K562 (cell line): ENCODE data around the gene BLM.

Experiments
- EZH2 ChIP-seq: IDR thresholded peaks from 2 replicates; pipeline ENCODE4 v1.6.1; 2012; ENCODE audit warnings: low read depth, mild to moderate bottlenecking, inconsistent platforms, low read length, borderline replicate concordance
- GTF2F1 ChIP-seq: IDR thresholded peaks from 2 replicates; pipeline ENCODE4 v1.6.1; 2011; ENCODE audit warnings: low read depth, low read length, improper control_type of control experiment
- KLF13 ChIP-seq: fragments of 450-650 bp; IDR thresholded peaks from 2 replicates; pipeline ENCODE4 v1.6.1; 2016; ENCODE audit warnings: missing genetic modification characterization, low read depth, mild to moderate bottlenecking, missing compliant biosample characterization, moderate library complexity, borderline replicate concordance
- L3MBTL2 ChIP-seq: fragments of 450-650 bp; IDR thresholded peaks from 2 replicates; pipeline ENCODE4 v1.6.1; 2016; ENCODE audit warnings: mild to moderate bottlenecking, moderate library complexity
- MAFK ChIP-seq: IDR thresholded peaks from 2 replicates; pipeline ENCODE4 v1.6.1; 2011; ENCODE audit warnings: low read length, improper control_type of control experiment
- NCOA1 ChIP-seq: fragments of 450-650 bp; IDR thresholded peaks from 2 replicates; pipeline ENCODE4 v1.6.1; 2016; ENCODE audit warnings: low read depth
- POLR2AphosphoS2 ChIP-seq: IDR thresholded peaks from 2 replicates; pipeline ENCODE4 v1.6.1; 2012; ENCODE audit warnings: low read length, improper control_type of control experiment
- POLR2AphosphoS5 ChIP-seq: IDR thresholded peaks from 2 replicates; pipeline ENCODE4 v1.6.1; 2011; ENCODE audit warnings: mild to moderate bottlenecking, low read depth, low read length, moderate library complexity; ENCODE audit not compliant: control insufficient read depth, insufficient read depth
- SMC3 ChIP-seq: conservative IDR thresholded peaks from 2 replicates; pipeline ENCODE4 v1.6.1; 2011; ENCODE audit warnings: low read depth, low read length, improper control_type of control experiment; ENCODE audit not compliant: insufficient read depth
- TCF7L2 ChIP-seq: fragments of 150-350 bp; IDR thresholded peaks from 2 replicates; pipeline ENCODE4 v1.6.1; 2016; ENCODE audit warnings: low read depth, mild to moderate bottlenecking, low read length, moderate library complexity
- ZFP36 ChIP-seq: fragments of 150-350 bp; IDR thresholded peaks from 2 replicates; pipeline ENCODE4 v1.6.1; 2018; ENCODE audit warnings: low read length, low read depth; ENCODE audit not compliant: partially characterized antibody
- TF ChIP-seq, protein P1 (sequence below): sonication (generic); formaldehyde crosslinking; IDR thresholded peaks from 2 replicates; pipeline ENCODE4 v1.8.1; 2023; ENCODE audit warnings: mild to moderate bottlenecking, missing genetic modification reagents
- TF ChIP-seq, protein P2 (sequence below), 2 experiments: IDR thresholded peaks; 2 replicates each; pipeline ENCODE4 v1.6.1; 2011; ENCODE audit warnings: borderline replicate concordance in 1 of 2, control low read depth in 1 of 2, low read depth in 1 of 2, low read length in 1 of 2, mild to moderate bottlenecking in 1 of 2, mixed read lengths in 1 of 2, moderate library complexity in 1 of 2; ENCODE audit not compliant: insufficient read depth in 1 of 2, insufficient read length in 1 of 2, poor library complexity in 1 of 2, severe bottlenecking in 1 of 2; ENCODE audit errors: extremely low read depth in 1 of 2

DNA sequence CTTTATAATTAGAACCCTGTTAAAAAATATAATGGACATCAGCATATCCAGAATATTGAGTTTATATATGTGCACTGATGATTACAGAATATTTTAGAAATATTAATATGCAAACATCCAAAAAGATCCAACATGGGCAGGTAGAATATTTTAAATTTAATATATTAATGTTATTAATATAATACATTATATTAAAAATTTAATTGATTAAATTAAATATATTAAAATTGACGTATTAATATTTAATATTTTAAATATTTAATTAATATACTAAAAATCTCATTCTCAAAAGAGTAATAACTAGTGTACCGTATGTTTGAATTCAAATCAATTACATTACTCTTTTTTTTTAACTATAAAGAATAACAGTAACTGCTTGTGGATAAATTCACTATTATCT, 77.4 kb downstream of the BLM start:
- TF ChIP-seq MAFK = no peak
- TF ChIP-seq, protein P1, sequence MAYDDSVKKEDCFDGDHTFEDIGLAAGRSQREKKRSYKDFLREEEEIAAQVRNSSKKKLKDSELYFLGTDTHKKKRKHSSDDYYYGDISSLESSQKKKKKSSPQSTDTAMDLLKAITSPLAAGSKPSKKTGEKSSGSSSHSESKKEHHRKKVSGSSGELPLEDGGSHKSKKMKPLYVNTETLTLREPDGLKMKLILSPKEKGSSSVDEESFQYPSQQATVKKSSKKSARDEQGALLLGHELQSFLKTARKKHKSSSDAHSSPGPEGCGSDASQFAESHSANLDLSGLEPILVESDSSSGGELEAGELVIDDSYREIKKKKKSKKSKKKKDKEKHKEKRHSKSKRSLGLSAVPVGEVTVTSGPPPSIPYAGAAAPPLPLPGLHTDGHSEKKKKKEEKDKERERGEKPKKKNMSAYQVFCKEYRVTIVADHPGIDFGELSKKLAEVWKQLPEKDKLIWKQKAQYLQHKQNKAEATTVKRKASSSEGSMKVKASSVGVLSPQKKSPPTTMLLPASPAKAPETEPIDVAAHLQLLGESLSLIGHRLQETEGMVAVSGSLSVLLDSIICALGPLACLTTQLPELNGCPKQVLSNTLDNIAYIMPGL = no peak
- no peak for TF ChIP-seq L3MBTL2
- TF ChIP-seq, protein P2, sequence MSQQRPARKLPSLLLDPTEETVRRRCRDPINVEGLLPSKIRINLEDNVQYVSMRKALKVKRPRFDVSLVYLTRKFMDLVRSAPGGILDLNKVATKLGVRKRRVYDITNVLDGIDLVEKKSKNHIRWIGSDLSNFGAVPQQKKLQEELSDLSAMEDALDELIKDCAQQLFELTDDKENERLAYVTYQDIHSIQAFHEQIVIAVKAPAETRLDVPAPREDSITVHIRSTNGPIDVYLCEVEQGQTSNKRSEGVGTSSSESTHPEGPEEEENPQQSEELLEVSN (IDR thresholded peaks at IDR 0.05; ENCODE audit: borderline replicate concordance in 1 of 2, extremely low read depth in 1 of 2, insufficient read depth in 1 of 2, insufficient read length in 1 of 2, low read depth in 1 of 2, low read length in 1 of 2, poor library complexity in 1 of 2, severe bottlenecking in 1 of 2) = no peak
- no peak for TF ChIP-seq TCF7L2
- TF ChIP-seq EZH2 = no peak
- no peak for TF ChIP-seq POLR2AphosphoS5
- TF ChIP-seq SMC3 = no peak
- no peak for TF ChIP-seq KLF13
- no peak for TF ChIP-seq GTF2F1
- no peak for TF ChIP-seq POLR2AphosphoS2
- no peak for TF ChIP-seq ZFP36
- no peak for TF ChIP-seq NCOA1
